ENCODE measurements around the gene YBX2.

The YBX2 gene

DNA sequence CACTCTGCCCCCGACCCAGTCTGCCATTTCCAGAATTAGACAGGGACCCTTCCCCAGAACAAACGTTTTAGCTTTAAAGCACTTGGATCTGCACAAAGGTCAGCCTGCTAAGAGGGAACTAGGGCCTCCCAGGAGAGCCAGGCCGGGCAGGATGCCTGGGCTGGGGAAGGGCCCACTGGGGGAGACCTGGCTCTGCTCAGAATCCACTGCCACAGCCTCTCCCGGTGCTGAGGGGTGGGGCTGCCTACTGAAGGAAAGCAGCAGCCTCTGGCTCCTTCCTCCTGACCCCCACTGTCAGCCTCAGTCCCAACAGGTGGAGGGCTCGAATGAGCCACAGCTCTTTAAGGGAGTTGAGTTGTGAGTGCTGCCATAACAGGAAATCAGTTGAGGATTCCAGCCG lies 1.7 kb downstream of the YBX2 start:
- H3K36me3 ChIP-seq (ENCODE audit: control insufficient read depth in 2 of 2, insufficient read depth in 1 of 2, low read length in 2 of 2) = no peaks in the 10 kb centered on the region
- H3K4me1 ChIP-seq (ENCODE audit: control insufficient read depth, insufficient read depth, low read length) = peaks cover 6% of the 10 kb centered on the region; the same call in 1 of the 2 replicates
- no peak overlapping the region for H3K27ac ChIP-seq (ENCODE audit: extremely low read depth, low read depth, low read length)
- peak; percentile 47; the same call in 1 of the 2 replicates for TF ChIP-seq SCRT2 (tag by site-specific recombination; IDR thresholded peaks at IDR 0.05)
- no peak for TF ChIP-seq ZNF350 (tag by site-specific recombination; IDR thresholded peaks at IDR 0.05)
- TF ChIP-seq ZNF292 (tag by site-specific recombination; IDR thresholded peaks at IDR 0.05; ENCODE audit: borderline replicate concordance, low read depth) = no peak
- no peak overlapping the region for H3K4me3 ChIP-seq (ENCODE audit: low read depth, low read length)
- POLR2A ChIA-PET = interaction anchor here (1.1 to 2.3 kb wide), 4 partner anchors 12 to 72 kb away, joined by 3 to 6 read pairs (median 4); partner anchors contain the start of genes CTDNEP1, GABARAP and SLC2A4
- no peaks in the 10 kb centered on the region for H3K9me3 ChIP-seq (ENCODE audit: control insufficient read depth, insufficient read depth, low read depth, low read length)
- CTCF ChIA-PET = interaction anchor here (0.9 to 3.8 kb wide), 3 partner anchors 12 to 247 kb away, joined by 8 to 33 read pairs (median 13); partner anchors contain the start of gene SLC2A4

- Histone ChIP-seq H3K4me1 (ENCODE audit: control insufficient read depth, insufficient read depth, low read length) (peaks cover 6% of the 10 kb centered on the region; the same call in 1 of the 2 replicates), H3K9me3 (ENCODE audit: control insufficient read depth, insufficient read depth, low read depth, low read length) (no peaks in the 10 kb centered on the region), H3K27ac (ENCODE audit: extremely low read depth, low read depth, low read length) (no peak overlapping the region), H3K36me3 (ENCODE audit: control insufficient read depth in 2 of 2, insufficient read depth in 1 of 2, low read length in 2 of 2) (no peaks in the 10 kb centered on the region), H3K4me3 (ENCODE audit: low read depth, low read length) (no peak overlapping the region)
- no peak for TF ChIP-seq ZFP37 (tag by site-specific recombination; IDR thresholded peaks at IDR 0.05)
- no peak for TF ChIP-seq REPIN1 (tag by site-specific recombination; IDR thresholded peaks at IDR 0.05; ENCODE audit: low read depth)
- no peak for TF ChIP-seq ZNF48 (tag by site-specific recombination; IDR thresholded peaks at IDR 0.05)
- no peak for TF ChIP-seq GLI2 (tag by site-specific recombination; IDR thresholded peaks at IDR 0.05; ENCODE audit: borderline replicate concordance, low read depth)
- TF ChIP-seq ZNF114 (tag by site-specific recombination; IDR thresholded peaks at IDR 0.05) = no peak
- TF ChIP-seq SALL2 (tag by site-specific recombination; IDR thresholded peaks at IDR 0.05; ENCODE audit: borderline replicate concordance) = no peak
- TF ChIP-seq GLI4 (tag by site-specific recombination; IDR thresholded peaks at IDR 0.05) = no peak
- TF ChIP-seq, protein P1, sequence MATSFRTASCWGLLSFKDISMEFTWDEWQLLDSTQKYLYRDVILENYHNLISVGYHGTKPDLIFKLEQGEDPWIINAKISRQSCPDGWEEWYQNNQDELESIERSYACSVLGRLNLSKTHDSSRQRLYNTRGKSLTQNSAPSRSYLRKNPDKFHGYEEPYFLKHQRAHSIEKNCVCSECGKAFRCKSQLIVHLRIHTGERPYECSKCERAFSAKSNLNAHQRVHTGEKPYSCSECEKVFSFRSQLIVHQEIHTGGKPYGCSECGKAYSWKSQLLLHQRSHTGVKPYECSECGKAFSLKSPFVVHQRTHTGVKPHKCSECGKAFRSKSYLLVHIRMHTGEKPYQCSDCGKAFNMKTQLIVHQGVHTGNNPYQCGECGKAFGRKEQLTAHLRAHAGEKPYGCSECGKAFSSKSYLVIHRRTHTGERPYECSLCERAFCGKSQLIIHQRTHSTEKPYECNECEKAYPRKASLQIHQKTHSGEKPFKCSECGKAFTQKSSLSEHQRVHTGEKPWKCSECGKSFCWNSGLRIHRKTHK (tag by site-specific recombination; IDR thresholded peaks at IDR 0.05) = no peak
- TF ChIP-seq ZNF324 (tag by site-specific recombination; IDR thresholded peaks at IDR 0.05) = no peak
- no peak for TF ChIP-seq ZNF175 (tag by site-specific recombination; IDR thresholded peaks at IDR 0.05)
- no peak for TF ChIP-seq ZNF639 (tag by site-specific recombination; IDR thresholded peaks at IDR 0.05)
- TF ChIP-seq GFI1B (tag by site-specific recombination; IDR thresholded peaks at IDR 0.05) = no peak
- no peak for TF ChIP-seq KLF8 (tag by site-specific recombination; IDR thresholded peaks at IDR 0.05)
- TF ChIP-seq ZIC2 (tag by site-specific recombination; IDR thresholded peaks at IDR 0.05) = no peak
- TF ChIP-seq IKZF3 (tag by site-specific recombination; IDR thresholded peaks at IDR 0.05) = no peak
- TF ChIP-seq ZNF510 (tag by site-specific recombination; IDR thresholded peaks at IDR 0.05; ENCODE audit: insufficient replicate concordance) = no peak
- TF ChIP-seq SCRT1 (tag by site-specific recombination; IDR thresholded peaks at IDR 0.05; ENCODE audit: borderline replicate concordance) = no peak
- no peak for TF ChIP-seq ZNF274 (IDR thresholded peaks at IDR 0.05; ENCODE audit: low read length)
- no peak for TF ChIP-seq ZNF274 (tag by site-specific recombination; IDR thresholded peaks at IDR 0.05; ENCODE audit: borderline replicate concordance)
- no peak for TF ChIP-seq ZNF777 (tag by site-specific recombination; IDR thresholded peaks at IDR 0.05; ENCODE audit: borderline replicate concordance)
- ChIA-PET CTCF (interaction anchor here (1.1 to 3.8 kb wide), 3 partner anchors 11 to 246 kb away, joined by 3 to 33 read pairs (median 13); partner anchors contain the start of gene SLC2A4), POLR2A (interaction anchor here (1.1 to 2.3 kb wide), 3 partner anchors 11 to 71 kb away, joined by 3 to 6 read pairs (median 5); partner anchors contain the start of genes CTDNEP1 and SLC2A4)
These were observed 2.2 kb downstream of the YBX2 start for GRCh38 chr17:7292194-7292593.

Measured in HEK293 (cell line).